Rectal smooth muscle tissue (tissue), 1 donor: ENCODE data around the gene KAT2B.
"Not testable (repeated sequence)": the region's sequence is repeated elsewhere in the genome, so short reads cannot be mapped to it uniquely, and the experiment has no call there.

ENCODE experiments used
- H3K27ac ChIP-seq: one replicate; pipeline ENCODE4 v1.7.0; 2013; ENCODE audit warnings: low read depth, low read length, inconsistent platforms
- H3K27me3 ChIP-seq: one replicate; pipeline ENCODE4 v1.7.0; 2013; ENCODE audit warnings: low read length; ENCODE audit not compliant: control insufficient read depth, insufficient read depth
- H3K36me3 ChIP-seq: one replicate; pipeline ENCODE4 v1.7.0; 2013; ENCODE audit warnings: low read length; ENCODE audit not compliant: control insufficient read depth, insufficient read depth
- H3K4me1 ChIP-seq: one replicate; pipeline ENCODE4 v1.7.0; 2013; ENCODE audit warnings: low read length; ENCODE audit not compliant: control insufficient read depth, insufficient read depth
- H3K4me3 ChIP-seq: one replicate; pipeline ENCODE4 v1.7.0; 2013; ENCODE audit warnings: low read length
- H3K9ac ChIP-seq: one replicate; pipeline ENCODE4 v1.7.0; 2013; ENCODE audit warnings: low read length

KAT2B gene

DNA sequence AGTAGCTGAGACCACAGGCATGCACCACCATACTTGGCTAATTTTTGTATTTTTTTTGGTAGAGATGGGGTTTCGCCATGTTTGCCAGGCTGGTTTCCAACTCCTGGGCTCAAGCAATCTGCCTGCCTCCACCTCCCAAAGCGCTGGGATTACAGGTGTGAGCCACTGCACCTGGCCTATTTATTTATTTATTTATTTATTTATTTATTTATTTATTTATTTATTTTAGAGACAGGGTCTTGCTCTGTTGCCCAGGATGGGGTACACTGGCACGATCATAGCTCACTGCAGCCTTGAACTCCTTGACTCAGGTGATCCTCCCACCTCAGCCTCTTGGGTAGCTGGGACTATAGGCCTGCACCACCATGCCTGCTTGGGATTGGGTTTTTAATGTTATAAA lies 4.9 kb downstream of the KAT2B start:
- H3K27me3 ChIP-seq, H3K27ac ChIP-seq, H3K9ac ChIP-seq, H3K36me3 ChIP-seq, H3K4me3 ChIP-seq: not testable (repeated sequence)
- H3K4me1 ChIP-seq: peaks cover 20% of the 10 kb centered on the region

GRCh38 chr3:20046556-20046955 lies 6.3 kb downstream of the KAT2B start:
- Histone ChIP-seq H3K4me3 (no peak overlapping the region), H3K27ac (no peak overlapping the region), H3K36me3 (no peaks in the 10 kb centered on the region), H3K4me1 (peaks cover 20% of the 10 kb centered on the region), H3K27me3 (no peaks in the 10 kb centered on the region), H3K9ac (no peak overlapping the region)

GRCh38 chr3:20047341-20047779 lies 7.1 kb downstream of the KAT2B start:
- H3K27me3 ChIP-seq: no peaks in the 10 kb centered on the region
- H3K4me3 ChIP-seq: no peak overlapping the region
- H3K36me3 ChIP-seq: no peaks in the 10 kb centered on the region
- H3K4me1 ChIP-seq: peaks cover 12% of the 10 kb centered on the region
- H3K9ac ChIP-seq: no peak overlapping the region
- no peak overlapping the region for H3K27ac ChIP-seq

GRCh38 chr3:20047976-20048883 lies 8.0 kb downstream of the KAT2B start:
- H3K27me3 ChIP-seq: no peaks in the 10 kb centered on the region
- no peaks in the 10 kb centered on the region for H3K36me3 ChIP-seq
- peak overlapping the region; percentile 6 for H3K27ac ChIP-seq
- no peak overlapping the region for H3K9ac ChIP-seq
- H3K4me1 ChIP-seq: peaks cover 9% of the 10 kb centered on the region
- peak overlapping the region; percentile 7 for H3K4me3 ChIP-seq

- H3K9ac ChIP-seq: no peak overlapping the region
- no peaks in the 10 kb centered on the region for H3K36me3 ChIP-seq
- no peak overlapping the region for H3K27ac ChIP-seq
- no peak overlapping the region for H3K4me3 ChIP-seq
- no peaks in the 10 kb centered on the region for H3K27me3 ChIP-seq
- peaks cover 7% of the 10 kb centered on the region for H3K4me1 ChIP-seq
Measured at GRCh38 chr3:20051123-20051806, 11.0 kb downstream of the KAT2B start.

DNA sequence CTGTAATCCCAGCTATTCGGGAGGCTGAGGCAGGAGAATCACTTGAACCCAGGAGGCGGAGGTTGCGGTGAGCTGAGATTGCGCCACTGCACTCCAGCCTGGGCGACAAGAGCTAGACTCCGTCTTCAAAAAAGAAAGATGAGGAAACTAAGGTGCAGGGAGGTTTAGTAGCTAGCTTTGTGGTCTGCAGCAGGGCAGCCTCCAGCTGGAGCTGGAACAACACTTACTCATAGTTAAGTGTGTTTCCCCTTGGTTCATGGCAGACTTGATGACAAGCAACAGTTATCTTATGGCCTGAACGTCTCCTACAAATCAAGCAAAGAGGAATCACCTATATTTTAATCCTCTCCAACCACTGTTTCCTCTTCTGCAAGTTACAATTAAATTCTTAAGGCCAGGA lies 12.6 kb downstream of the KAT2B start:
- Histone ChIP-seq H3K9ac (no peak overlapping the region), H3K27ac (no peak overlapping the region), H3K4me3 (no peak overlapping the region), H3K36me3 (no peaks in the 10 kb centered on the region), H3K27me3 (no peaks in the 10 kb centered on the region), H3K4me1 (peaks cover 8% of the 10 kb centered on the region)

DNA sequence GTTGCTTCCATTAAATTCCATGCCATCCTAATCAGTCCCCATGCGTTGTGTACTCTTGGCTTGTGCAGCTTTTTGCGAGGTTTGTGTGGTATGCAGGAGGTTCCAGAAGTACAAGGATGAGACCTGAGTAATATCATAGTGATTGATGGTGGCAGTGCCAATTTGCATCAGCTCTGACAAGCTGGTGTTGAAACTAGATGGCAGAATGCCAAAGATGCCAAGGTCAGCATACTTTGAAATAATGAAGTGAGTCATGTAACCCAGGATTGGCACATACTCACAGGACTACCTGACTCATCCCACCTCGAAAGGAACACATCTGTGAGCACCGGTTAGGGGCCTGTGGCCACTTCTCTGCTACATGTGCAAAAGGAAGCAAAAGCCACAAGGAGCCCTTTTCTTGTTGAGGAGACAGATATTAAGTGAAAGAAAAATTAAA lies 14.3 kb downstream of the KAT2B start:
- H3K27ac ChIP-seq: no peak overlapping the region
- peaks cover 5% of the 10 kb centered on the region for H3K4me1 ChIP-seq
- H3K36me3 ChIP-seq: no peaks in the 10 kb centered on the region
- H3K4me3 ChIP-seq: no peak overlapping the region
- H3K9ac ChIP-seq: no peak overlapping the region
- no peaks in the 10 kb centered on the region for H3K27me3 ChIP-seq

GRCh38 chr3:20055020-20055775 lies 15.0 kb downstream of the KAT2B start:
- no peaks in the 10 kb centered on the region for H3K36me3 ChIP-seq
- H3K9ac ChIP-seq: no peak overlapping the region
- peaks cover 5% of the 10 kb centered on the region for H3K4me1 ChIP-seq
- H3K27ac ChIP-seq: no peak overlapping the region
- no peak overlapping the region for H3K4me3 ChIP-seq
- no peaks in the 10 kb centered on the region for H3K27me3 ChIP-seq

GRCh38 chr3:20055842-20056241 lies 15.6 kb downstream of the KAT2B start:
- Histone ChIP-seq H3K27ac (no peak overlapping the region), H3K9ac (no peak overlapping the region), H3K36me3 (no peaks in the 10 kb centered on the region), H3K4me3 (no peak overlapping the region), H3K4me1 (peaks cover 5% of the 10 kb centered on the region), H3K27me3 (no peaks in the 10 kb centered on the region)

DNA sequence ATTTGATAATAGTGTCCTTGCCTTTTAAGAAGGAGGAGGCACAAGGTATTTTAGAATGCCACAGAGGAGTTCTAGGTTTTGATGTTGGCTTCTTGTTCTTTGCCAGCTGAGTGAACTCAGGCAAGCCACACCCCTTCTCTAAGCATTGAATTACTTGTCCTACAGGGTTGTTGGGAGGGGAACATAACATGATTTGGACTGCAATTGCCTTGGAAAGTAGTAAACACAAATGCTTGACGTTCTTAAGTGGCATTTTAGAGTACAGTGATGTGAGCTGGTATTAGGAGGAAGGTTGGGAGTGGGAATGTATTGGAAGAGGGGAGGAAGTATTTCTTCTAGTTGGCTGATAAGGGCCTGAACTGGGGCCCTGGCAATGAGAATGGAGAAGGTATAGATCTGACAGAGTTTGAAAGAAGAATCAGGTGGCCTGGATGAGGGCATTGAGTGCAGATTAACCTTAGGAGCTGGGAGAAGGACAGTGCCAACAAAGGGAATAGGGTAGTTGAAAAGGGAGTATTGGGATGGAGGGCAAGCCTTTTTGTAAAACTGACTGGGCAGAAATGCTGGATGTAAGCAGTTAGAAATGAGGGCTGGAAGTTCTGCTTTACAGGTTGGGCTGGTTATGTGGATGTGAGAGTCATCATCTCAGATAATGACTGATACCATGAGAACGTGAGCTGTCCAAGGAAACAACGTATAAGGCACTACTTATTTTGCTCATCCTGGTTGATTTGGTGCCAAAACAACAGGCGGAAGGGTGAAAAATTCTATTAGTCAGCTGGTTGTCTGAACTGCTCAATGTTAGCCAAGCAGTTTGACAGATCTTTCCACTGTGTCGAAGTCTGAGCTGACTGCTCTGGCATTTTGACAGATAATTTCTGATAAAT lies 16.7 kb downstream of the KAT2B start:
- Histone ChIP-seq H3K9ac (no peak overlapping the region), H3K4me3 (no peak overlapping the region), H3K27ac (no peak overlapping the region), H3K27me3 (no peaks in the 10 kb centered on the region), H3K4me1 (peaks cover 5% of the 10 kb centered on the region), H3K36me3 (no peaks in the 10 kb centered on the region)

DNA sequence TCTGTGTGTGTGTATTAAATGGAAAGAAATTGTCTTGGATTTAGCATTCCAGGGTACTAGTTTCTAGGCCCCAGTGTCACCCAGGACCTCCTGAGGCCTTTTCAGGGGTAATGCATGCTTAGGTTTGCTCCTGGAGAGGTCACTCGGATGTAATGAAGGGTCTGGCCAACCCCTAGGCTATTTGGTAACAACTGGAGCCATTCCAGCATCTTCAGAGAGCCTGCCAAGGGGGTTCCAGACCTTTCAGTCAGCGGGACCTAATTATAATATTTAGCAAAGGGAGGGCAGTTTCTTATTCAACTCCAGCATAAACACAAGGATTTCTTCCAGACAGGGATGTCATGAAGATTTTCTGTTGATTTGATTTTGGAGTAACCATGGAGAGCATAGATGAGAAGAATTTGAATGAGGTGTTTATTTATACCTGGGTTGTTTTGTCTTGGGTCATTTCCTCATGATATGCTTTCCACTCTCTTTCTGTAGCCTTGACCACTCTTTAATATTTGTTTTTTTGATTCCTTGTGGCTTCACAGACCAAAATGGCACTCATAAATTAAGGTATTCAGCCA lies 17.4 kb downstream of the KAT2B start:
- Histone ChIP-seq H3K9ac (no peak overlapping the region), H3K27ac (no peak overlapping the region), H3K4me3 (no peak overlapping the region), H3K4me1 (peaks cover 5% of the 10 kb centered on the region), H3K27me3 (no peaks in the 10 kb centered on the region), H3K36me3 (no peaks in the 10 kb centered on the region)
